Measurements from ENCODE around the gene MGAT5B. TPM values are rescaled to one million over a fixed set of nuclear protein-coding genes. Genes with fewer than 3 reads are reported as not detected.

The MGAT5B gene
- total RNA-seq, 6 experiments from 2014 or later: 0.16 TPM; not detected in 5

GRCh38 chr17:76944477-76944876 lies 76.3 kb downstream of the MGAT5B start:
- ATAC-seq (no peak), DNase-seq (peak in 1 of 3 donors; percentile 42)
- Histone ChIP-seq H3K27ac (no peak overlapping the region), H3K4me1 (no peaks in the 10 kb centered on the region), H3K9me3 (no peaks in the 10 kb centered on the region), H3K36me3 (no peaks in the 10 kb centered on the region), H3K4me3 (no peak overlapping the region), H3K27me3 (no peaks in the 10 kb centered on the region)
- TF ChIP-seq CTCF (IDR thresholded peaks at IDR 0.05) (no peak), POLR2A (IDR thresholded peaks at IDR 0.05) (no peak)
- WGBS (ENCODE audit: insufficient coverage, low coverage, low lambda C conversion rate, missing lambda C conversion rate): 58% methylated on average over 4 of the region's 16 CpGs
- intact Hi-C loops (cut with DNase I): no loop called here

- DNase-seq (no peak), ATAC-seq (no peak)
- TF ChIP-seq POLR2A (IDR thresholded peaks at IDR 0.05) (no peak), CTCF (IDR thresholded peaks at IDR 0.05) (no peak)
- intact Hi-C loops (cut with DNase I): no loop called here
- Histone ChIP-seq H3K9me3 (no peaks in the 10 kb centered on the region), H3K27ac (no peak overlapping the region), H3K4me3 (no peak overlapping the region), H3K27me3 (no peaks in the 10 kb centered on the region), H3K4me1 (no peaks in the 10 kb centered on the region), H3K36me3 (no peaks in the 10 kb centered on the region)
- WGBS (ENCODE audit: insufficient coverage, low coverage, low lambda C conversion rate, missing lambda C conversion rate): 53% methylated on average over 3 of the region's 18 CpGs
Observed at GRCh38 chr17:76946111-76946771, 78.0 kb downstream of the MGAT5B start.

DNA sequence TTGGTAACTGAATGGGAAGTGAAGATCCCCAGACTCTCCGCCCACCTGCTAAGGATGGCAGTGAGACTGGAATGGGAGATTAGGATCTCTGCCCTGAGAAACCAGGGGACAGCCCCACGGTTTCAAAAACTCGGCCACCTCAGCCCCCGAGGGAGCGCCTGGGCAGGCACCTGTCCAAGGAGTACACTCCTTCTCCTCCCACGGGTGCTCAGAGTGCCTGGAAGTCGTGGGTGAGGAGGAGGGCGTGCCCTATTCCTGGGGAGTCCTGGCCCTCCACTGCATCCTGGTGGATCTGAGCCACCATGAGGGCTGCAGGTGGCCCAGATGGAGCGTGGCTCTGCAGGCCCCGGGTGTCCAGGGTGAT lies 78.5 kb downstream of the MGAT5B start:
- H3K4me1 ChIP-seq: no peaks in the 10 kb centered on the region
- no peaks in the 10 kb centered on the region for H3K36me3 ChIP-seq
- DNase-seq (no peak), ATAC-seq (peak in 1 of 4 donors; percentile 12)
- TF ChIP-seq POLR2A (IDR thresholded peaks at IDR 0.05) (no peak), CTCF (IDR thresholded peaks at IDR 0.05) (no peak)
- H3K4me3 ChIP-seq: no peak overlapping the region
- intact Hi-C loops (cut with DNase I): no loop called here
- H3K9me3 ChIP-seq: no peaks in the 10 kb centered on the region
- WGBS (ENCODE audit: insufficient coverage, low coverage, low lambda C conversion rate, missing lambda C conversion rate): 27% methylated on average over 3 of the region's 10 CpGs
- no peaks in the 10 kb centered on the region for H3K27me3 ChIP-seq
- no peak overlapping the region for H3K27ac ChIP-seq

DNA sequence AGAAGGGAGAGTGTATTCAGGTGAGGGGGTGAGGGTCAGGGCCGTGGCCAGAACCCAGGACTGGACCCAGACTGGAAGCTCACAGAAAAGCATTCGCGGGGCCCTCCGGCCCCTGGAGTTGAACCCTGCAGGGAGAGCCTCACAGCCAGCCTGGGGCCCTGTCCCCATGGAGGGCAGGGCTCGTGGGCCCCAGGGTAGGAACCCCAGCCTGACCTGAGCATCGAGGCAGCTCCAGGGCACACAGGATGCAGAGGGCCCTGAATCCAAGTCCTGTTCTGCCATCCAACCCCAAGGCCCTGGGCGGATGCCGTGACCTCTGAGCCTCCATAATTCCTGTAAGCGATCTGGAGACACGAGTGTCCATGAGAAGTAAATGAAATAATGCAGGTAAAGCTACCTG lies 79.1 kb downstream of the MGAT5B start:
- H3K4me3 ChIP-seq: no peak overlapping the region
- H3K27me3 ChIP-seq: no peaks in the 10 kb centered on the region
- intact Hi-C loops (cut with DNase I): no loop called here
- WGBS (ENCODE audit: insufficient coverage, low coverage, low lambda C conversion rate, missing lambda C conversion rate): 92% methylated on average over 2 of the region's 10 CpGs
- H3K4me1 ChIP-seq: no peaks in the 10 kb centered on the region
- no peaks in the 10 kb centered on the region for H3K9me3 ChIP-seq
- no peak for ATAC-seq
- H3K27ac ChIP-seq: no peak overlapping the region
- no peaks in the 10 kb centered on the region for H3K36me3 ChIP-seq
- TF ChIP-seq POLR2A (IDR thresholded peaks at IDR 0.05): no peak
- TF ChIP-seq CTCF (IDR thresholded peaks at IDR 0.05): no peak
- no peak for DNase-seq

DNA sequence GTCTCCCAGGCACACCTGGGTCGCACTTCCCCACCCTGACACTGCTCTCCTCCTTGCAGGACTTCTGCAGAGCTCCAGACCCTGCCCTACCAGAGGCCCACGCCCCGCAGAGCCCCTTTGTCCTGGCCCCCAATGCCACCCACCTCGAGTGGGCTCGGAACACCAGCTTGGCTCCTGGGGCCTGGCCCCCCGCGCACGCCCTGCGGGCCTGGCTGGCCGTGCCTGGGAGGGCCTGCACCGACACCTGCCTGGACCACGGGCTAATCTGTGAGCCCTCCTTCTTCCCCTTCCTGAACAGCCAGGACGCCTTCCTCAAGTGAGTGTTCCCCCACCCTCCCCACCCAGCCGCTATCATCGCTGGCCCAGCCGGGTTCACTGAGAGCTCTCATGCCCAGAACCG lies 79.6 kb downstream of the MGAT5B start:
- Histone ChIP-seq H3K4me1 (no peaks in the 10 kb centered on the region), H3K4me3 (no peak overlapping the region), H3K9me3 (no peaks in the 10 kb centered on the region), H3K27me3 (no peaks in the 10 kb centered on the region), H3K36me3 (no peaks in the 10 kb centered on the region), H3K27ac (no peak overlapping the region)
- ATAC-seq (no peak), DNase-seq (no peak)
- WGBS (ENCODE audit: insufficient coverage, low coverage, low lambda C conversion rate, missing lambda C conversion rate): 0% methylated on average over 2 of the region's 17 CpGs
- TF ChIP-seq POLR2A (IDR thresholded peaks at IDR 0.05) (no peak), CTCF (IDR thresholded peaks at IDR 0.05) (no peak)
- intact Hi-C loops (cut with DNase I): no loop called here
